Measurements from ENCODE around the gene COG5.
"Not testable (repeated sequence)": the region's sequence is repeated elsewhere in the genome, so short reads cannot be mapped to it uniquely, and the experiment has no call there.

The COG5 gene

DNA sequence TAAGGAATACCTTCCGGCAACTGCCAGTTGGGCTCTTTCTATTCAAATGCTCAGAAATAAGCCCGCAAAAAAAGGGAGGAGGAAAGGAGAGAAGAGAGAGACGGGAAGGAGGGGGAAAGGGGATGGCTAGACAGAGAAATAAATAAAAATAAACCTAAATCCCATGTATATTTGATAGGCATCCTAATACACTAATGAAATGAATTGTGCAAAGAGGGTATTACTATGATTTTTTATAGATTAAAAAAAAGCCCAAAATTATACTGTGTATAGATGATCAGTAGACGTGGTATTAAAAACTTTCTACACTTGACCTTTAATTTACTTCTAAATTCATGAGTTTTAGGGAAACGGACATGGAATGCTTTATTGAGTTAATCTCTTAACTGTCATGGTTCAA lies 305.0 kb downstream of the COG5 start:
- no peak for DNase-seq

DNA sequence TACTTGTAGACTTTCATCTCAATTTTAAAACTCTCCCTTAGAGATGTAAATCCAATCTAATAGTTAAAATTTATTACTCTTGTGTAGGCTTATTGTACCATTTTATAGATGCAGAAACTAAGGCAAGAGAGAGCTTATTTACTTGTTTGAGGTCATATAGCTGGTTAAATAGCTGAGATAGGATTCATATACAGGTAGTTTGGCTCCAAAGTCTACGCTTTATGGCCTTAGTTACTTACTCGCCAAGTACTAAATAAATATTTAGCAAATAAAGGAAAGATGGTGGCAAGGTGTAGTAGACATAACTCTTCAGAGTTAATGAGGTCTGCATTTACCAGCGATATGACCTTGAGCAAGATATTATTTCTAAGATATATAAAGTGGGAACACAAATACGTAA lies 308.1 kb downstream of the COG5 start:
- no peak for DNase-seq

DNA sequence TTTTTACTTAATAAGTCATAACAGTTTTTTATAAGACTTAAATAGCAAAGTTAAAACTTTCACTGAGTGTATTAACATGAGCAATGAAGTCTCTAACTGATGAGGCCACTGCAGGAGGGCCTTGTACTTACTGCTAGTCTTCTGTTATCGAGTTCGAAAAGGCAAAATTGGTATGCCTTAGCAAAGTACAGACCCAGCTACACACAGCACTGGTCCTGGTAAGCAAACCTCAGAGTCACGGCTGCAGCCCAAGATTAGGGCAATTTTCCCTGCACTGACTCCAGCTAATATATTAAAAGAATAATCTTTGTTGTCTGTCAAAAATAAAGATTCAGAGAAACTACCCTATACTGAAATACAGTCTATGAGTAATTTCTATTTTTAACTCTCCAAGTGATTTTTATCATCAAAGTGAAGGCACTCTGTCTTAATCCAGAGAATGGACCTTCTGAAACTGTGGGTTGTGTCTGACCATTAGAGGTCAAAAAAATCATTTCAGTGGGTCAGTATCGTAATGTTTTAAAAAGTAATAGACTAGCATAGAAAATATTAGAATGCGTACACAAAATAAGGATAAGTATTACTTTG lies 309.2 kb downstream of the COG5 start:
- DNase-seq, result no peak

DNA sequence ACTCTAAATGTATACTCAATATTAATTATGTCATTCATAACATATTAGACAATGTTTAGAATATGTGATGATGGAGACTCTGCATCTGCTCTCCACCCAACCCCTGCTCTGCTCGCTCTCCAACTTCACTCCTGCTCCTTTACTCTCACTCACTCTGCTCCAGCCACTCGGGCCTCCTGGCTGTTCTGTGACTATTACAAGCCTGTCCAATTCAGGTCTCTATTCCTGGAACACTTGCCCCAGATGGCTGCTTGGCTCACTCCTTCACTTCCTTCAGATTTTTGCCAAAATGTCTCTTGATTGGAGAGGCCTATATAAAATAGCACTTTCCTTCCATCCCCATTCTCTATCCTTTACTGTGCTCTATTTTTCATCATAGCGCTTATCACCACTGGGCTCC lies 310.1 kb downstream of the COG5 start:
- no peak for DNase-seq

DNA sequence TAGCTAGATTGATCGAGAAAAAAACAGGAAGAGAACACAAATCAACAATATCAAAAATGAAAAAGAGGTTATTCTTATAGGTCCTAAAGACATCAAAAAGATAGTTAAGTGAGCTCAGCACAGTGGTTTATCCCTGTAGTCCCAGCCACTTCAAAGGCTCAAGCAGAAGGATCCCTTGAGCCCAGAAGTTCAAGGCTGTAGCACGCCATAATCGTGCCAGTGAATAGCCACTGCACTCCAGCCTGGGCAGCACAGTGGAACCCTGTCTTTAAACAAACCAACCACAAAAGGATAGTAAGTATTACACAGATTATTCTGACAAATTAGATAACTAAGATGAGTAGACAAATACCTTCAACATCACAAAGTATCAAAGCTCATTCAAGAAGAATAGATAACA lies 311.8 kb downstream of the COG5 start:
- DNase-seq, result no peak

DNA sequence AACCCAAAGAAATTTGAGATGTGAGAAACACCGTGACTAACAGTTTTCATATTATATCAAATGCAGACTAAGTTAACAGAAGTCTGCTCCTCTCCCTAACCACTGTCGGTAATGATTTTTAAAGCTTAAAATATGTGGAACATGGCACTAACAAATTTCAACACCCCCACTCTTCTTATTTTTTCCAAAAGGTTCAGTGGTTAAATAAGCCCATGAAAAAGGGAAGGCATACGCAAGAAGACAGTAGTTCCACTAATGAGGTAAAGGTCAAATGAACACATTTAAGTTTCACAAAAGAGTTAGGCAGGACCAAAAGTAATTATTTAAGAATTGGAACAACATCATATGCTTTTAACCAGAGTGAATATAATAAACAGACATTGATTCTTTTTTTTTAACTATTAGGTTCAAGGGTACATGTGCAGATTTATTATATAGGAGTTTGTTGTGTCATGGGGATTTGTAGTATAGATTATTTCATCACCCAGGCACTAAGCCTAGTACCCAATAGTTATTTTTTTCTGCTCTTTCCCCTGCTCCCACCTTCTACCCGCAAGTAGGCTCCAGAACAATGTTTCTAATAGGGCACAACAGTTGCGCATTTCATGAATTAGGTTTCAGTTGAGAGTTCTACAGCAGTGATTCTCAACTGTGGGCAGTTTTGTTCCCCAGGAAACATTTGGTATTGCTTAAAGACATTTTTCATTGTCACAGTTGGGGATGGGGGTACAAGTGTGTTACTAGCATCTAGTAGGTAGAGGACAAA lies 315.0 kb downstream of the COG5 start:
- DNase-seq, result no peak

DNA sequence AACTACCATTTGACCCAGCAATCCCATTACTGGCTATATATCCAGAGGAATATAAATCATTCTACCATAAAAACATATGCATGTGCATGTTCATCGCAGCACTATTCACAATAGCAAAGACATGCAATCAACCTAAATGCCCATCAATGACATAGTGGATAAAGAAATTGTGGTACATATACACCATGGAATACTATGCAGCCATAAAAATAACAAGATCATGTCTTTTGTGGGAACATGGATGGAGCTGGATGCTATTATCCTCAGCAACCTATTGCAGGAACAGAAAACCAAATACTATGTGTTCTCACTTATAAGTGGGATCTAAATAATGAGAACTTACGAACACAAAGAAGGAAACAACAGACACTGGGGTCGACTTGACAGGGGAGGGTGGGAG lies 316.9 kb downstream of the COG5 start:
- not testable (repeated sequence) for DNase-seq

DNA sequence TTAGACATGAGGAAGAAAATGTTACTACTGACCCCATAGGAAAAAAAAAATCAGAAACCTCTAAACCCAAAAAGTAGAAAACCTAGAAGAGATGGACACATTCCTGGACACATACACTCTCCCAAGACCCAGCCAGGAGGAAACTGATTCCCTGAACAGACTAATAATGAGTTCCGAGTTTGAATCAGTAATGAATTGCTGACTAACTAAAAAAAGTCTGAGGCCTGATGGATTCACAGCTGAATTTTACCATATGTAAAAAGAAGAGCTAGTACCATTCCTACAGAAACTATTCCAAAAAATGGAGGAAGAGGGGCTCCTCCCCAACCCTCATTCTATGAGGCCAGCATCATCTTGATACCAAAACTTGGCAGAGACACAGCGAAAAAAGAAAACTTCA lies 319.1 kb downstream of the COG5 start:
- DNase-seq, result no peak

DNA sequence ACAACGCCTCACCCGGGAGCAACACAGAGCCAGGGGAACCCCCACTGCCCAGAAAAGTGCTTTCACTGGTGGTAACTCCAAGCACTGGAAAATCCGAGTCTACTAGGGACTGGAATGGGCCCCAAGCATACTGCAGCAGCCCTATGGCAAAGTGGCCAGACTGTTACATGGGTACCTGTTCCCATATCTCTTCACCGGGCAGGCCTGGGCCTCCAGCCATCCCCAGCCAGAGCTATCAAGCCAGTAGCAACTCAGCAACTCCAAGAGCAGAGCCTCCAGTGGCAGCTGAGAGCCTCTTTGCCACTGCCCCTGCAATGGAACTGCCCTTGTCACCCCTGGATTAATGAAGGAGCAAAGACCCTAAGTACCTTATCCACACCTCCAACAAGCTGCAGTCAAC lies 321.5 kb downstream of the COG5 start:
- no peak for DNase-seq

DNA sequence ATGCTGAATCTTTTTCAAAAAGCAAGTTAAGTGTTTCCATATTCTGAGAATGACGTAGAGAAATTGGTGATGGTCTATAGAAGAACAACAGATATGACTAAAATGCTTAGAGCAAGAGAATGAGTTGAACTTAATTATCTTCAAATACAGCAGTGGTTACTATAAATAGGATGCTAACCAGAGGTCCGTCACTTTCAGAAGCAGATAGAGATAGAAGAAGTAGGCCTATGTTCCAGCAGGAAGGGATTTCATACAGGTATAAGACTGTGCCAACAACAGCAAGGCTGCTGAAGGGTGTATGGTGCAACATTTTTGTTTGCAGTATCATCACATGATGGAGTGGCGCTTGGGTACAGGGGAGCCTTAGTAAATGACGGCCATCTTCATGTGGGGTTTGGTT lies 326.3 kb downstream of the COG5 start:
- no peak for DNase-seq

DNA sequence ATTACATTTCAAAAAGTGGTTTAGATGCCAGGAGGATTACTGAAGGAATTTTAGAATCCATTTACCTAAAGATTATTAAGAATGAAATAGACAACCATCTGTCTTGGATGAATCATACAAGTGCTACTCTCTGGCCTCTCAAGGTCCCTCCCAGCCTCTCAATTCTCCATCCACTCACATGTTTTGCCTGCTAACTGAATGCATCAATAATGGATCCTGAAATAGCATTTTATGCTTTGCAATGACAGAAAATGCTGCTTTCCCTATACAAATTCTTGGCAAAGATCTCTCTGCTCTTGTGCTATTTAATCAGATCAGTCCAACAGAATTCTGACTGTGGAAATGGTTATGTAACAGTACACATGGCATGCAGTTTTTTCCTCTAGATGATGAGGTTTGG lies 326.9 kb downstream of the COG5 start:
- DNase-seq, result no peak

DNA sequence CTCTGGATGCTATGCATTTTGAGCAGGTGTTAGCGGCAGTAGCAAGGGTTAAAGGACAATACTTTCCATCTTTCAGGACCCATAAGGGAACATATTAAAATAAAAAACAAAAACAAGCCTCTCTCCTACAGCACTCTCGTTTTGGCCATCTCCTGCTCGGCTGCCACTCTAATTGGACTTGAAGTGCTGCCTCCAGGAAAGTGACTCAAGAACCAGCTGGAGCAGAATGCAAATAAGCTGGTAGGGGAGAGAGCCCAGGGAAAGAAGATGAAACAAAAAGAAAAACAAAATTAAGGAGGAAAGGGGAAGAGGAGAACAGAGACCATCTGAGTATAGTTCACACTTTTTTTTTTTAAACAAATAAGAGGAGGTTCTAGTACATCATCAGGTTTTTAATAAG lies 329.3 kb downstream of the COG5 start:
- no peak for DNase-seq

DNA sequence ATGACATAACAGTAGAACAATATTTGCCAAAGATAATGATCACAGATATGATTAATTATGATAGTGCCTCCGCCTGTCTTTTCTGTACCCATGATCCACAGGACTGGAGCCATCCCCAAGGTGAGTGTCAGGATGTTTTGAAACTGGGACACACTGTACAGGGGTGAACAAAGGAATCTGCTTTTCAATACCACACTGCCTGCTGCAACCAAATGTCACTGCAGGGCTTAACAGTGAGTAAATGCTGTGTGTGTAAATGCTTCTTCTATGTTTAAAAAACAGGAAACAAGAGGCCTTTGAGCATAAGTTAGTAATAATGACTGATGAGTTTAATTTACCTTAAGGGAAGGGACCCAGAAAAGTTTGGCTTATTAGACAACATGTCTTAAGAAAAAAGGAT lies 329.7 kb downstream of the COG5 start:
- no peak for DNase-seq

DNA sequence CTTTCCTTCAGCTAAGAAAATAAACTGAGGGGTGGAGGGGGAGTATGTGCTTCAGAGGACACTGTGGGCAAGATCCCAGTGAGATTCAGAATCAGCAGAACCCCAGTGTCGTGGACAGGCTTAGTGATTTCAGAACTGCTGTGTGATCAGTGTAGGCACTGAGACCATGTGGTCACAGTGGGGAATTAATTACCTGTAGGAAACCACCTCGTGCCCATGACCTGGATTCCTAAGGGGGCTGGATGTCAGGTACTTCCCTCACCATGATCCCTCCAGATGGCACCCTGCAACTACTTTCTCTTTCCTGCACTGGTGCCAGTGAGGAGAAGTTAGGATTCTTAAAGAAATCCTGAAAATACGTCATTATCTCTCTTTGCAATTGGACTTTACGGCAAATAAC lies 330.5 kb downstream of the COG5 start:
- DNase-seq, result no peak

DNA sequence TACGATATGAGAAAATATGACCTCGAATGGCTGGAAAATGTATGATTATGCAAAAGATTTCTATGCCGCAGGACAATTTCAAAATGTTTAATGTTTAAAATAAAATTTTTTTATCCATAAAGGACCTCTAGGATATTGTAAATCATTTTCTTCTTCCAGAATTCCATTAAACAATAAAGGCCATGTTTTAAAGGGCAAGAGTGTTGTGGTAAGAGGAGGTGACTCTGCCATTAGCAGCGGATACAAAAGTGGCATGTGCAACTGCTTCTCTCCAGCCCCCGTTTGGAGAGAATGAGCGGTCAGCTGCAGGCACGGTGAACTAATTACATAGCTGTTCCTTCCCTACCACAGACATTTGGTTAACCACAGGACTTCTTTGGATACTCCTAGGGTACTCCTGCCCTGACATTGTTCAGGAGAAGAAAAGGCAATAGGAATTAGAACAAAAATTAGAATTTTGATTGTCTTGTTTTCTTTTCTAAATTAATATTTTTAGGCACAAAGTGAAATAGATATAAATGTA lies 331.1 kb downstream of the COG5 start:
- DNase-seq, result no peak

DNA sequence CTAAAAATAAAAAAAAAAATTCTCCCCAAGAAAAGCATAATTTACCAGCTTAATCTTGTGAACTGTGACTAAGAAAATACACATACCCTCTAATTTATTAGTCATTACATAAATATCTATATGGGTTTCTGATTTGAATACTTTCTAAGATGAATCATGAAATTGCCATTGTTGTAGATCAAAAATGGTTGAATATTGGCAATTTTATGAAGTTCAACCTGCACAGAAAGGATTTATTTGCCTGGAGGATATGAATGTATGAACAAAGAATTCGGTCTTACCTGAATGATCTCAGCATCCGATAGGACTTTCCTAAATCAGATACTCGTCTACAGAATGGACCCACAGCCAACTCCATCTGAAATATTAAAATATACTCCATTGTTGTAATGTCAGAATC lies 333.4 kb downstream of the COG5 start:
- no peak for DNase-seq

DNA sequence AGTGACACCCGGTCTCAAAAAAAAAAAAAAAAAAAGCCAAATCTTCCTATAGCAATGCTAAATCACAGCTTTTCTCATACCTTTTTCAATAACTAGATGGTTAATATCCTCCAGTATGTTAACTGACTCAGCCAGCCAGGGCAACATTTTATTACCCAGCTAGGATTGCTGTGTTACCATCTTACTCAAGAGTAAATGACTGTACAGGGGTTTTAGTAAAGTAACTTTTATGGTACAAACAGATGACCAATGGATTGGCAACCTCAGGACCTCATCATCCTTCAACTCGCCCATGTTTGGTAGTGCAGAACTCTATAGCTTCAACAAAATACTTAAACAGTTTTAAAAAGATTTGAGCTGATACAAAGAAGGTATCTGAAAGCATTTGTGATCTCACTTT lies 335.4 kb downstream of the COG5 start:
- DNase-seq, result peak; percentile 2

DNA sequence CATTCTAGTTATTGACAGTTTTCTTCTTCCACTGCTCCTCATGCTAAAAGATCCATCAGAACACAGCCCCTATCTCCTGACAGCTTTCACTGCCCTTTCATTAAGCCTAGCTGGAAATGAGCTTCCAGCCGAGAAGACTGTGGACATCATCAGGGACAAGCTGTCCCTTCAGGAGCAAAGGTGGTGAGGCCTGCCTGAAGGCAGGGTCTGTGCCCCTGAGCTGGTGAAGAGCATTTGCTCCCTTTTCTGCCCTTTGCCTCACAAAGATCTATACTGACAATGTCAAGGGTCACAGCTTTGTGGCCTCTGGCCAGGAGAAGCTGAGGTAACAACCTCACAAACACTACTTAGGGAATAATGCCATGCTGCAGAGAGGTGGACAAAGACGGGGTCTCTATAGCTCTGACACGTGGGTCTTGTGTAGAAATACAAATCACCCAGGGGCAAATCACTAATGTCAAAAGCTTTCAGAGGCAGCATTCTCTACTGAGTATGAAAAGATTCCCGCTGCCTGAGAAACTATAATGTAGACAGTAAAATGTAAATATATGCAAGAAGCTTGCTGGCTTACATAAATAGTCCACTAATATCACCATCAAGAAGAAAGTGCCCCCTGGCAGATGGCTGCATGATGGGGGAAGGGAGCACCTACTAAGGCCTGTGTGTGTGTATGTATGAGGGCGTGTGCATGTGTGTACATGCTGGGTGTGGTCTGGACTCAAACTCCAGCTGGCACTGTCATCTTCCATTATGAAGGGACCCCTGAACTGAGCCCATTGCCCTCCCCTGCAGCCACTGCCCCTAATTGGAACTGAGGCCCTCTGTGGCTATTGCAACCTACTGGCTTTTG lies 339.1 kb downstream of the COG5 start:
- DNase-seq, result no peak

DNA sequence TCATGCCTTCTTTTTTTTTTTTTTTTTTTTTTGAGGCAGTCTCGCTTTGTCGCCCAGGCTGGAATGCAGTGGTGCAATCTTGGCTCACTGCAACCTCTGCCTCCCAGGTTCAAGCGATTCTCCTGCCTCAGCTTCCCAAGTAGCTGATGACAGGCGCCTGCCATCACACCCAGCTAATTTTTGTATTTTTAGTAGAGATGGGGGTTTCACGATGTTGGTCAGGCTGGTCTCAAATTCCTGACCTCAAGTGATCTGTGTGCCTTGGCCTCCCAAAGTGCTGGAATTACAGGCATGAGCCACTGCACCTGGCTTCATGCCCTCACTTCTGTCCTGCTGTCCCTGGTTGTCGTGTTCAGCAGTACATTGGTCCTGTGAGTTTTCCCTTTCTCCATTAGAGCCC lies 342.9 kb downstream of the COG5 start:
- DNase-seq, result not testable (repeated sequence)

DNA sequence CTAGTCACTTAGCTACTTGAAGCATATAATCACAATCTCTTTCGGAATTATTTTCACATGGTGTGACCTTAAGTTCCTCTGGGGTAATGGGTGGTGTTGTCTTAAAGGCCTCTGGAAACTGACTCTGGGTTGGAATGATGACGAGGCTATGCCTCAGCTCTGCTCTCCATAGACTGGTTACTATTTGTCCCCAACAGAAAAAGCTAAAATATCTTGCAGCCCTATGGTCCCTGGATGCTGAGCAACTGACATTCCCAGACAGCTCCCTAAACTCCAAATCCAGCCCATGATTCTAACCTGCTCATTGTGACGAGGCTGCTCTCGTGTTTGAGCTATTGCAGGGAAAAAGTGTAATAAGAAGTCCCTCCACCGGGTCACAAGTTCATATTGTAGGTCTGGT lies 343.4 kb downstream of the COG5 start:
- DNase-seq, result no peak

DNA sequence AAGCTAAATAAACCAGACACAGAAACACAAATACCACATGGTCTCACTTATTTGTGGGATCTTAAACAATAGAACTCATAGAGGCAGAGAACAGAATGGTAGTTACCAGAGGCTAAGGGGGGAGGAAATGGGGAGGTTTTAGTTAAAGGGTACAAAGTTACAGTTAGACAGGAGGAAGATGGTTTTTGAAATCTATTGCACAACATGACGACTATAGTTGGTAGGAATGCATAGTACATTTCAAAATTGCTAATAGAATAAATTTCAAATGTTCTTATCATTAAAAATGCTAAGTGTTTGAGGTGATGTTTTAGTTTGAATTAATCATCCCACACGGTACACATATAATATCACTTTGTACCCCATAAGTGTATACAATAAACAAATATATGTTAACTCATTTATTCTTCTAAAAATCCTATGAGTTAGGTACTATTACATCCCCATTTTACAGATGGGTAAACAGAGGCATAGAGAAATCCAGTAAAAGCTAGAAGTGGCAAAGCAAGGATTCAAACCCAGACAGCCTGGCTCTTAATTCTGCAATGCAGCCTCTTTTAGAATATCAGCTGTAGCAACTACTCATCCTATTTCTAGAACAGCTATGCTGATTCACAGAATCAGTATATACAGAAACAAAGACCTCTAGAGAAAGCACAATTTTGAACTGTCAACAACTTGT lies 344.0 kb downstream of the COG5 start:
- no peak for DNase-seq

DNA sequence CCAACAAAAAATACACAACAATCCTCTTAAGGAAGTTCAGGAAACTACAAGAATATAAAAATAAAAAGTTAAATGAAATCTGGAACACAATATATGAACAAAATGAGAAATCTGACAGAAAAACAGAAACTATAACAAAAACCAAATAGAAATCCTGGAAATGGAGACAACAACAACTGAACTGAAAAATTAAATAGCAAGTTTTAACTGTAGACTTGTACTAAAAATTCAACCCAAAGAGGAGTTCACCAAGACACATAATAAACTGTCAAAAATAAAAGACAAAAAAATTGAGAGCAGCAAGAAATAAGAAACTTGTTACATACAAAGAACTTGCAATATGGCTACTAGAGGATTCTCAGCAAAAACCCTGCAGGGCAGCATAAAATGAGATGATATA lies 349.8 kb downstream of the COG5 start:
- no peak for DNase-seq

DNA sequence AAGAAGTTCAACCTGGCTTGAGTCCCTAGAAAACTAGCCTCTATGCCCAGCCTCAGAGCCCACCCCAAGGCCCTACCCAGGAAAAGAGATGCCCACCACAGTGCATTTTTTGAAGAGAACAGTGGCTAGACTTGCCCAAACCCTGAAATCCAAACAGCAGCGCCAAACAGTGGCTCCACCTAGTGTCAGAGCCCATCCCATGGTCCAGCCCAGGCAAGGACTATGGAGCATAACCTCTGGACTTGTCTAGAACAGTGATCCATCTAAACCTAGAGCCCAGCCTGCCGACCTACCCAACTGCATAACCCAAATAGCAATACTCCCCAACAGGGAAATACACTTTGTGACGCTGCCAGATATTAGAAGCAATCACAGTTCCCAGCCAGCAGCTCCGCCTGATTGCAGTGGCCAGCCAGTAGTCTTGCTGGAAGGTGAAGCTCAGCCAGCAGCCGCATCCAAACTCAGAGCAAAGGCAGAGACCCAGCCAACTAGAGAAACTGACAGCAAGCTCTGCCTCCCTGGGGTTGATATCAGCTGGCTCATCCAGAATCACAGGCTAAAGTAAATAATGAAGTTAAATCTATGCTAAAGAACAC lies 350.4 kb downstream of the COG5 start:
- no peak for DNase-seq

Measured in T1000 (cell line).